ENCODE data around the gene CCDC85C. TPM values are rescaled to one million over a fixed set of nuclear protein-coding genes. Genes with fewer than 3 reads are reported as not detected.

Gene CCDC85C
- total RNA-seq, 1 donor, result 11.2 TPM

DNA sequence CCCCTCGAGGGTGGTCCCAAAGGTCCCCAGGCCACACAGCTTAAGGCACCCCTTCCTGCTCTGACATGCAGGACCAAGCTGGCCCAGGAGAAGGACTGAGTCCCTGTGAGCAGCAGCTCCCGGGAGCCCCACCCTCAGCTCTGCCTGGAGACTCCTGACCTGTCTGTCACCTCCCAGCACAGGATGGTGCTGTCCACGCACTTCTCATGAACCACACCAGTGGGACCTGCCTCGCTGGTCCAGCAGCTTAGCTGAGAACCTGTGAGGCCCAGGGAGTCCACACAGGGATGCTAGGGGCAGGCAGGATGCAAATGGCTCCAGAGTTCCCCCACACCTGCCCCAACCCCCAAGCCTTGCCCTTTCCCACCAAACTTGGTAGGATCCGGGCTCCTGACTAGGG lies 27.7 kb downstream of the CCDC85C start:
- no peak overlapping the region for H3K4me3 ChIP-seq (ENCODE audit: low read depth, low read length)
- no peak for DNase-seq (ENCODE audit: low read depth)
- TF ChIP-seq, protein P1, sequence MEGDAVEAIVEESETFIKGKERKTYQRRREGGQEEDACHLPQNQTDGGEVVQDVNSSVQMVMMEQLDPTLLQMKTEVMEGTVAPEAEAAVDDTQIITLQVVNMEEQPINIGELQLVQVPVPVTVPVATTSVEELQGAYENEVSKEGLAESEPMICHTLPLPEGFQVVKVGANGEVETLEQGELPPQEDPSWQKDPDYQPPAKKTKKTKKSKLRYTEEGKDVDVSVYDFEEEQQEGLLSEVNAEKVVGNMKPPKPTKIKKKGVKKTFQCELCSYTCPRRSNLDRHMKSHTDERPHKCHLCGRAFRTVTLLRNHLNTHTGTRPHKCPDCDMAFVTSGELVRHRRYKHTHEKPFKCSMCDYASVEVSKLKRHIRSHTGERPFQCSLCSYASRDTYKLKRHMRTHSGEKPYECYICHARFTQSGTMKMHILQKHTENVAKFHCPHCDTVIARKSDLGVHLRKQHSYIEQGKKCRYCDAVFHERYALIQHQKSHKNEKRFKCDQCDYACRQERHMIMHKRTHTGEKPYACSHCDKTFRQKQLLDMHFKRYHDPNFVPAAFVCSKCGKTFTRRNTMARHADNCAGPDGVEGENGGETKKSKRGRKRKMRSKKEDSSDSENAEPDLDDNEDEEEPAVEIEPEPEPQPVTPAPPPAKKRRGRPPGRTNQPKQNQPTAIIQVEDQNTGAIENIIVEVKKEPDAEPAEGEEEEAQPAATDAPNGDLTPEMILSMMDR (IDR thresholded peaks at IDR 0.05; ENCODE audit: insufficient read depth, low read depth, low read length), result no peak

DNA sequence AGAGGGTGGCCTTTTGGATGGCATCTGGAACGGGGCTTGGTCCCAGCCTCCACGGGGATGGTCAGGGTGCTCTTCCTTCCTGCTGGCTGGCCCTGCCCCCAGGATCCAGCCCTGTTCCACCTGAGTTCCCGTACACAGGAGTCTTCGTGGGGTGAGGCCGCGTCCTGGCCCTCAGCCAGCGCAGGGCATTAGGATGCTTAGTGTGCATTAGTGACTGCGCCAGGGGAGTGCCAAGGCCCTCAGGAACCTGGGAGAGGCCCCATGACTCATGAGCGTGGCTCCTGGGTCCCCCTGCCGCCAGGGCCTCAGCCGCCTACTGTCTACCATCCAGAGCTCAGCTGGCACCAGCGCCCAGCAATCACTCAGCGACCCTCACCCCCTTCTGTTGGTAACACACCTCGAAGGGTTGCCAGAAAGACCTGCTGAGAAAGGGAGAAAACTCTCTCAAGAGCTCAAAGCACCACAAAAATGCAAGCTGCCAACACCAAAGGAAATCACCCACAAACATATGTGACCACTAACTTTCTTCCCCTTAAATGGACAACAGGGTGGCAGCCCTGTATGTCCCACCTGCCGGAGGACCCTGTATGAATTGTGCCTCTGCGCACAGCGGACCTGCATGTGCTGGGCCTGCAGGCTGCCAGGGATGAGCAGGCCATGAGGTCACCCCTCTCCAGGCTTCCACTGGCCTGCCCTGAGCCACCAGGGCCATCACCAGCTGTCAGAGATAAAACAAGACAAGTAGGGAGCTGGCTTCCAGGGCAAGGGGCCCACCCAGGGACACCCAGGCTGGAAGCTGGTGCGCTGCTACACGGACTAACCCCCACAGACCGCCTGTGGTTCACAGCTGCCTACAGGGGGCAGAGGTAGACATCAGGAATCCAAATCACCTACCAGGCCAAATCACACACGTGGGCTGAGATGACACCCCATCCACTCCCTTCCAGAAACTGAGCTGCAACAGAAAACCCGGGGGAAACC lies 28.7 kb downstream of the CCDC85C start:
- no peak overlapping the region for H3K4me3 ChIP-seq (ENCODE audit: low read depth, low read length)
- TF ChIP-seq, protein P1 (IDR thresholded peaks at IDR 0.05; ENCODE audit: insufficient read depth, low read depth, low read length), result peak; percentile 35
- no peak for DNase-seq (ENCODE audit: low read depth)

DNA sequence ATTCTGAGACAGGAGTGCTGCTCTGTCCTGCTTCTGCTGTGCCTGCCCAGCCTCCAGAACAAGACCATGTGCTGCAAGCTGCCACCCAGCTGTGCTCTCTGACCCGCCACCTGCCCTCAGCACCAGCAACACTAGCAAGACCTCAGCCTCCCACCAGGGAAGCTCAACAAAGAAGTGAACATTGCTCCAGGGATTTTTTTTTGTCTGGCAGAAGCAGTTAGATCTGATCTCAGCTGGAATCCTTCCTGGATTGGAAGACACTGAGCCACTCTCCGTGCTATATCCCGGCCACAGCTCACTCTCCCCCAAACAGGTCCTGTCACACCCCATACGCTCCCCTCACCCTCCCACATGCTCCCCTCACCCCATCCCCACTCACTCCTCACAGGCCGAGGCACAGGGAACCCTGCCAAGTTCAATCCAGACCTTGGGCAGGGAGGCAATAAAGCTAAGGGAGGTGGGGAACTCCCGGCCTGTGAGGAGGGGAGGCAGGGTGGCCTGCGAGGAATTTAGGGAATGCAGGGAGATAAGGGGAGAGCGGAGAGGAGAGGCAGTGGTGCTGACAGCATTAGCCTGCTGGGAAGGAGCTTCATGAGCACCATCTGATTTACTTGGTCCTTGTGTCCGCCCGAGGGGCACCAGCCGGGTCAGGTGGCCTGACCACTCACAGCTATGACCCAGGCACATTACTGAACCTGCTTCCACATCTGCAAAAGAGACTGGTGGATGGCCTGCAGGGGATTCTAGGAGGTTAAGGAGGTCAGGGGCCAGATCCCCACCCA lies 29.7 kb downstream of the CCDC85C start:
- H3K4me3 ChIP-seq (ENCODE audit: low read depth, low read length), result no peak overlapping the region
- TF ChIP-seq, protein P1 (IDR thresholded peaks at IDR 0.05; ENCODE audit: insufficient read depth, low read depth, low read length), result no peak
- peak; percentile 80 for DNase-seq (ENCODE audit: low read depth)

DNA sequence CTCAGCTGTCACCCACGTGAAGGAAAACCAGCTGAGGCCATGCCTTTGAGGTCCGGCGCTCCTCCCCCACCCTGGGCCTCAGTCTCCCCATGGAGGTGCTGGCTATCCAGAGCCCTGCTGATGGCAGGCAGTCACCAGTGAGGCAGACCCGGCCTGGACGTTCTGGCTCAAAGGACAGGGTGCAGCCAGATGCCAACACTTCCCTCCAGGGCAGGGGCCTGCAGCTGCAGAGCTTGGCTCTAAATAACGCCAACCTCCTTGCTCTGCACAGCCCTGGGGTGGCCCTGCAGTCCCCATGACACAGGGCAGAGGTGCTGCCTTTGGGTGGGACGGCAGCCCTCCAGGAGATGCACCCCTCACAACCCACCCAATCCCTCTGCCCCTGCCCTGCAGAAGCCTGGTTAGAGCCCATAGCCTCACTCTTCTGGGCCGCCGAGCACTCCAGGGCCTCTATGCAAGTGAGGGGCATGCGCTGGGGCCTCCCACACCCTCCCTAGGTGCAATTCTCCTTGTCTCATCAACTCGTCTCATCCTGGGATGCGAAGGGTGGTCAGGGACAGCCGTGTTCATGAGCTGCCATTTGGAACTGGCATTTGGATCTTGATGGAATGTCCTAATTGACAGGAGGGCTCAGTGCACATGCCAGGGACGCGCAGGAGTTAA lies 30.4 kb downstream of the CCDC85C start:
- H3K4me3 ChIP-seq (ENCODE audit: low read depth, low read length), result no peak overlapping the region
- no peak for DNase-seq (ENCODE audit: low read depth)
- TF ChIP-seq, protein P1 (IDR thresholded peaks at IDR 0.05; ENCODE audit: insufficient read depth, low read depth, low read length), result no peak

DNA sequence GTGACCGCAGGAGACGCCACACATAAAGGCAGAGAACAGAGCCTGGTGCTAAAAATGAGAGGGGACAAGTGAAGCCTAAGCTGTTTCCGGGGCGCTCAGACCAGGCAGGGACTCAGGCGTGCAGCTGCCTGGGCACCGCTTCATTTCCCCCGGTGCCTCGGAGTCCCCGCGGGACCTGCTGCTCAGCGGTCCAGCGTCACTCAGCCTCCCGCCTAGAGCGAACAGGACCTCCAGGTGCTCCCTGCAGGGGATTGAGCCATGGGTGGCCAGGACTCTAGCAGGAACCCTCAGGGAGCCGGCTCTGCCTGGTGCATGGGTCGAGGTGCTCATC lies 31.0 kb downstream of the CCDC85C start:
- H3K4me3 ChIP-seq (ENCODE audit: low read depth, low read length), result no peak overlapping the region
- TF ChIP-seq, protein P1 (IDR thresholded peaks at IDR 0.05; ENCODE audit: insufficient read depth, low read depth, low read length), result no peak
- DNase-seq (ENCODE audit: low read depth), result no peak

DNA sequence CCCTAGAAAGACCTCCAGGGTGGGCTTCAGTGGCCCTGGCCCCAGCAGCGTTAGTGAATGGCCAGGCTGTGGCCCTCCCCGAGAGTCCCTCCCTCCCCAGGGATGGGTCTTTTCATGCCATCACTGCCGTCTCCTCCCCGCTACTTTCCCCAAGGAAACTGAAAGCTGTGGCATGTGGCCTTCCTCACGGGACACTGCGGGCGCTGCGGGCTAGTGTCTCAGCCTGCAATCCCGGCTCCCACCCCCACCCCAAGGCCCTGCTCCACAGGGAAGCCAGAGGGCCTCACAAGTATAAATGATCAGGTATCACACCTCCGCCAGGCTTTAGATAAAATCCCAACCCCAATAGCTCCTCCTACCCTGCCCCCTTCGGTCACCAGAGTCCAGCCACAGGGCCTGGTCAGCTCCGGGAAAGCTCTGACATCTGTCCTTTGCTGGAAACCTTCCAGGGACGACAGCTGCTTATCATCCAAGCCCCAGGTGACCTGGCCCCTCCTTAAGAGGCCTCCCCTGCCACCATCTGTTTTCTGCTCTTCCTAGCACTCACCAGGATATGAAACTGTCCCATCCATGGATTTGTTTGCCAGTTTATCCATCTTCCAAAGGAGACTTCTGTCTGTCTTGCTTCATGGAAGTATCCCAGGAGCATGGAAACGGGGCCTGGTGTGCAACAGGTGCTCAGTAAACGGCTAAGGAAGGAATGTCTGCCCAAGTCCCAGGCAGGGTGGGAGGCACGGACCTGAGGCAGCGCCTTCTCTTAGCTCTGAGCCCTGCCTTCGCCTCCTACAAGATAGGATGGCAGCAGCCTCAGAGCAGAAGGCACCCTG lies 31.6 kb downstream of the CCDC85C start:
- no peak overlapping the region for H3K4me3 ChIP-seq (ENCODE audit: low read depth, low read length)
- TF ChIP-seq, protein P1 (IDR thresholded peaks at IDR 0.05; ENCODE audit: insufficient read depth, low read depth, low read length), result no peak
- no peak for DNase-seq (ENCODE audit: low read depth)
